HepG2 (cell line): ENCODE results near the gene ELOVL5. TPM values are rescaled to one million over a fixed set of nuclear protein-coding genes. Genes with fewer than 3 reads are reported as not detected.
A peak's percentile ranks its signal among the peaks of the same experiment; 100 is the strongest.

Experiments used
- AKNA ChIP-seq: sonication (generic); formaldehyde crosslinking; IDR thresholded peaks from 2 replicates; pipeline ENCODE4 v1.4.0; 2020; ENCODE audit warnings: missing genetic modification reagents, borderline replicate concordance
- CSRNP2 ChIP-seq: sonication (generic); formaldehyde crosslinking; conservative IDR thresholded peaks from 2 replicates; pipeline ENCODE4 v1.8.0; 2022; ENCODE audit warnings: low read depth, missing genetic modification reagents
- E2F2 ChIP-seq: sonication (generic); formaldehyde crosslinking; IDR thresholded peaks from 2 replicates; pipeline ENCODE4 v1.4.0; 2020; ENCODE audit warnings: missing genetic modification reagents, borderline replicate concordance
- FOXO4 ChIP-seq: sonication (generic); formaldehyde crosslinking; conservative IDR thresholded peaks from 2 replicates; pipeline ENCODE4 v1.8.1; 2023; ENCODE audit warnings: missing genetic modification reagents
- GTF3A ChIP-seq: sonication (generic); formaldehyde crosslinking; conservative IDR thresholded peaks from 2 replicates; pipeline ENCODE4 v1.4.0; 2020; ENCODE audit warnings: mild to moderate bottlenecking, missing genetic modification reagents
- LRRFIP1 ChIP-seq: sonication (generic); formaldehyde crosslinking; conservative IDR thresholded peaks from 2 replicates; pipeline ENCODE4 v1.4.0; 2020; ENCODE audit warnings: missing genetic modification reagents
- MZF1 ChIP-seq: sonication (generic); formaldehyde crosslinking; IDR thresholded peaks from 2 replicates; pipeline ENCODE4 v1.8.1; 2023; ENCODE audit warnings: mild to moderate bottlenecking, missing genetic modification reagents, borderline replicate concordance
- NFE2L2 ChIP-seq: fragments of 150-350 bp; IDR thresholded peaks from 2 replicates; pipeline ENCODE4 v1.6.1; 2014; ENCODE audit warnings: low read length
- RBAK ChIP-seq: sonication (generic); formaldehyde crosslinking; IDR thresholded peaks from 2 replicates; pipeline ENCODE4 v1.5.1; 2020; ENCODE audit warnings: mild to moderate bottlenecking, missing genetic modification reagents
- RFX1 ChIP-seq: fragments of 450-650 bp; IDR thresholded peaks from 2 replicates; pipeline ENCODE4 v1.6.1; 2017
- RNF2 ChIP-seq: fragments of 450-650 bp; conservative IDR thresholded peaks from 2 replicates; pipeline ENCODE4 v1.6.1; 2016; ENCODE audit warnings: low read depth
- SP140L ChIP-seq: sonication (generic); formaldehyde crosslinking; IDR thresholded peaks from 2 replicates; pipeline ENCODE4 v1.4.0; 2020; ENCODE audit warnings: missing genetic modification reagents, borderline replicate concordance
- TFAP4 ChIP-seq: sonication (generic); IDR thresholded peaks from 2 replicates; pipeline ENCODE4 v1.6.1; 2016; ENCODE audit warnings: low read depth, borderline replicate concordance
- ZKSCAN1 ChIP-seq: fragments of 150-350 bp; IDR thresholded peaks from 2 replicates; pipeline ENCODE4 v1.6.1; 2014; ENCODE audit warnings: low read length
- ZNF34 ChIP-seq: sonication (generic); formaldehyde crosslinking; IDR thresholded peaks from 2 replicates; pipeline ENCODE4 v1.4.0; 2020; ENCODE audit warnings: mild to moderate bottlenecking, missing genetic modification reagents, borderline replicate concordance
- ZNF777 ChIP-seq: sonication (generic); formaldehyde crosslinking; IDR thresholded peaks from 2 replicates; pipeline ENCODE4 v1.4.0; 2020; ENCODE audit warnings: missing genetic modification reagents
- polyA plus RNA-seq, 8 experiments: library from polyadenylated mRNA; depleted of rRNA in 3 of 8; stranded (reverse) in 7 of 8; unstranded in 1 of 8; fragments of >200 nt; fragmentation: Illumina TruSeq in 4 of 8; extraction: Trizol in 4 of 8; gene quantifications; 2 replicates each; pipeline versions ENCODE4 v1.2.1 to v1.2.3, GENCODE V29; 2011 to 2016; ENCODE audit warnings: low read depth in 4 of 8, missing spikeins in 1 of 8, mixed read lengths in 1 of 8; ENCODE audit not compliant: insufficient read depth in 1 of 8
- total RNA-seq, 5 experiments: library from RNA; depleted of rRNA; stranded (reverse); fragments of >200 nt; fragmentation: Illumina TruSeq; extraction: Trizol; gene quantifications; 2 replicates each; pipeline ENCODE4 v1.2.3, GENCODE V29; 2016; ENCODE audit warnings: low read depth in 1 of 5

Gene ELOVL5
- total and polyA plus RNA-seq, 2 of the 13 experiments (the other 11 are each of a cell fraction or from before 2014, with no cell fraction given): 50.1 to 72.4 TPM

GRCh38 chr6:53348371-53349208 is at the start of gene ELOVL5 (continued):
- peak; percentile 75; the same call in 1 of the 2 replicates for TF ChIP-seq ZNF777 (CRISPR knock-in tag)
- TF ChIP-seq ZNF34 (CRISPR knock-in tag): no peak
- 0 out of 2 replicates have a peak, but pooled peaks have one; percentile 65 for TF ChIP-seq GTF3A (CRISPR knock-in tag)
- TF ChIP-seq AKNA (CRISPR knock-in tag): peak; percentile 95
- no peak for TF ChIP-seq TFAP4
- TF ChIP-seq RNF2: no peak; the same call in 1 of the 2 replicates
- no peak for TF ChIP-seq RBAK
- TF ChIP-seq CSRNP2 (CRISPR knock-in tag): no peak
- TF ChIP-seq SP140L: no peak
- TF ChIP-seq ZKSCAN1: 0 out of 2 replicates have a peak, but pooled peaks have one; percentile 4
- TF ChIP-seq RFX1: no peak
- no peak for TF ChIP-seq MZF1 (CRISPR knock-in tag)
- no peak for TF ChIP-seq FOXO4
- TF ChIP-seq E2F2: peak; percentile 69; the same call in 1 of the 2 replicates
- TF ChIP-seq LRRFIP1 (CRISPR knock-in tag): no peak
- no peak for TF ChIP-seq NFE2L2
